Femur (tissue), 1 donor: ENCODE measurements around the gene OPRL1.
A peak's percentile ranks its signal among the peaks of the same experiment; 100 is the strongest.

Experiments
- DNase-seq: peaks from one replicate; pipeline ENCODE4 v3.0.0-alpha.2; 2017

OPRL1 gene

DNA sequence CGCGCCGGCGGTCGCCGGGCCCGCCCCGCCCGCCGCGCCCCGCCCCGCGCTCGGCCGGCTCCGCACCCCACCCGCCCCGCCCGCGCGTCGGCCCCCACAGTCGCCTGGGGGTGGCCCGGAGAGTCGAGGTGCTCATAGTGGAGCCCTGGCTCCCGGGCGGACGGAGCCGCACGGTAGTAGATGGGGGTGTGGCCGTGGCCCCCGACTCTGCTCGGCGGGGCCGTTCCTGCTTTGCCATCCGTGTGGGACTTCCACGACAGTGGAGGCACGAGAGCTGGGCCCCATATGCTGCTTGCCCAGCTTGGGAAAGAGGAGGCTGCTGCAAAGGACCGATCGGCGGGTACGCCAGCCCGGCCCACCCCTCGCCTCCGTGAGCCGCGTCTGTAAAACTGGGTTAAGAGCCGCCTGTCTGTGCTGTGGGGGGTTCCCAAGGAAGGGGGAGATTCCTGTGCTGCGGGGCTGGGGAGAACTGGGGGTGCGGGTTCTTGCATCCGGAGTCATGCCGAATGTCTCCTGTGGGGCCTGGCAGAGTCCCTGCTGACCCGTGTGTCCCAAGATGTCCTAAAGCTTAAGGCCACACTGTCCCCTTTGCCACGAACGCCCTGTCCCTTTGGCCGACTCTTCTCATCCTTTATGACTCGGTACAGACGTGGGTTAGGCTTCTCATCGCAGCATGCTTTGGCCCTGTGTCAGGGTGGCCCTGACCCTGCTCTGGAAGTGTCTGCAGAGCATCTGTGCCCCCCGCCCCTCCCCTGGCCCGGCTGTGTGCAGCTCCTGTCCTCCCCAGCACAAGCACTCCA, at the start of gene OPRL1:
TSS of gene OPRL1 (plus strand) at position 70 of the 800 bp plus-strand sequence. CDS start 12,639 bp downstream, outside the sequence.
- no peak for DNase-seq

DNA sequence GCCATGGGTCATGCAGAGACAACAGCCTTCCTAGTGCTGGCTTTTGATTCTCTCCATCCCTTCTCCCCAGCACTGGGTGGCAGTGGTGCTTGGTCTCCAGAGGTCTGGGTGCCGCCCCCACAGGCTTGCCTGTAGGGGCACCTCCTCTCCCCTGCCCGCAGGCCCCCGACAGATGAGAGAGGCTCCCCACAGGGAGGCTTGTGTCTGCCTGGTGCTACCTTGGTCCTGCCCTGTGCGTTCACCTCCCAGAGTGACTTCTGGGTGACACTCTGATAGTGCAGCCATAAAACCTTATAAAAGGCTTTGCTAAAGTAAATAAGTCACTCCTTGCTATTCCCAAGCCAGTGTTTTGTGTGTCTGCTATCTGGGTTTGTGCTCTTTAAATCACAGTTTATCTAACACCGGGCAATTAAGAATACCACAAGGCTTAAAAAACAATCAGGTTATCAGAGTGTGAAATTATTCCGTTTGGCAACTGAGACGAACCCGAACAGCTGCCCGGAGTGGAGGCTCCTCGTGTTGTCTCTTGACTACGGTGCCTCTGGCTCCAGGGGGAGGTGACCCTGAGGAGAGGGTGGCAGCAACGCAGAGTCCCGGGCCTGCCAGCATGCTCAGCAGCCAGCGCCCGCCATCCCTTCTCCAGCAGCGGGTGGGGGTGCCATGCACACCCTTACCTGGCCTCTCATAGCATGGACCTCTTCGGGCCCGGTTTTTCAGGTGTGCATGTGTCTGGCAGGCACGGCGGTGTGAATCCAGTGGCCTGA, 49.3 kb upstream of the OPRL1 start:
- DNase-seq, result no peak

DNA sequence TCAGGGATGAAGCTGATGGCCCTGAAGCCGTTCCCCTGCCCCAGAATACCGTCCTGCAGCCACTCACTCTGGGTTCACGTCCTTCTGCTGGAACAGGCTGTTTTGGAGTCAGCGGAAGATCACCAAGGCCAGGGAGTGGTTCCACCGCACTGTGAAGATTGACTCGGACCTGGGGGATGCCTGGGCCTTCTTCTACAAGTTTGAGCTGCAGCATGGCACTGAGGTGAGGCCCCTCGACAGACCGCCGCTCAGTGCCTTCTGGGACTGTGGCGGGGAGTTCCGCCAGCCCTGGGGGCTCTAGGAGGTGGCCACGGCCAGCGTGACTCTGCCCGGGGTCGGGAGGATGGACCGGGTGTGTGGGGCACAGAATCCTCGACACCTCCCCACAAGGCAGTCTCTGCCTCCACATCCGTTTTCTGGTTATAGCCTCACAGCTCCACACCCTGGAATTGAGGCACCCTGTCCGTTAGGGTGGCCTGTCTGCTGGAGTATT, 48.0 kb upstream of the OPRL1 start:
- DNase-seq, result no peak

DNA sequence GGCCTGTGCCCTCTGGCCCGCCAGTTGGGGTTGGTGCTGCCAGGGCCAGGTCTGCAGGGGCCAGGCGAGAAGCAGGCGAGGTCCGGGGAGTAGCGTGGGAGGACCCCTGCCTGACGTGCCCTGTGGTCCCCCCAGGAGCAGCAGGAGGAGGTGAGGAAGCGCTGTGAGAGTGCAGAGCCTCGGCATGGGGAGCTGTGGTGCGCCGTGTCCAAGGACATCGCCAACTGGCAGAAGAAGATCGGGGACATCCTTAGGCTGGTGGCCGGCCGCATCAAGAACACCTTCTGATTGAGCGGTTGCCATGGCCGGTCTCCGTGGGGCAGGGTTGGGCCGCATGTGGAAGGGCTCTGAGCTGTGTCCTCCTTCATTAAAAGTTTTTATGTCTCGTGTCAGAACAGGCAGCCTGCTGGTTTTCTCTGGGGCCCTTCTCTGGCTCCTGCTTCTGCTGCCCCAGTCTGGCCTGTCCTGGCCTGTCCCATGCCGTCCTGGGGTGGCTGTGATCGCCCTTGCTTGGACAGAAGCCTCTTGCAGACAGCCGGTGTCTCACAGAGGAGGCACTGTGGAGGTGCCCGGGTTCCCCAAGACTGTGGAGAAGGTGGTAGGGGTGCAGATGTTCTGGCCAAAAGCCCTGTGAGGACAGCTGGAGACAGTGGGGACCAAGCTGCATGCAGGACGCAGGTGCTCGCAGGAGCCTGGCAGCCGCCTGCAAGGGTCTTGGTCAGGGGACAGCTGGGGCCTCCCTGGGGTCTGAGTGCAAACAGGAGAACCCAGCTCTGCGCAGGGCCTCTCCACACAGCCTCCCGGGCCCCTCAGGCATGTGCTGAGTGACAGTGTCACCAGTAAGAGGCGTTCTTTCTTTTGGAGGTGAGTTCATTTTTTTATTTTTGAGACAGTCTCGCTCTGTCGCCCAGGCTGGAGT, 46.9 kb upstream of the OPRL1 start:
- peak; percentile 19 for DNase-seq

DNA sequence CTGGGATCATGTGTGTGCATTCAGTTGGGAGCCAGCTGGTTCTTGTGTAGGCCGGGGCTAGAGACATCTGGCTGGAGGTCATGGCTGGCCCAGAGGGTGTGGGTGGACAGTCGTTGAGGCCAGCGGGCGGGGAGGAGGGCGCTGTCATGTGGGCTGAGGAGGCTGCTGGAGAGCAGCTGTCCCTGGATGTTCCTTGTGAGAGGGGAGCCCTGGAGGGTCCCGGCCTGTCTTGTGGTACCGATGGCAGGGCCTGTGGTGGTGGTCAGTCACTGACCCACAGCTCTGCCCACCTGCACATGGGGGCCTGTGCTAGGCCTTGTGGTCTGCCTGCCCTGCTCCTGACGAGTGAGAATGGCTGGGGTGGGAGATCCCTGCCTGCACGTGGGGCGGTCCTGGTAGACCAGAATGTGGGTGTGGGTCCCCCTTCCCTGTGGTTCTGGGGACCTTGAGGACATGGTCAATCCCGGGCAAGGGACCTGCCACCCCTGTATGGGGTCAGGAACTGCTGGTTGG, 45.8 kb upstream of the OPRL1 start:
- DNase-seq, result no peak

DNA sequence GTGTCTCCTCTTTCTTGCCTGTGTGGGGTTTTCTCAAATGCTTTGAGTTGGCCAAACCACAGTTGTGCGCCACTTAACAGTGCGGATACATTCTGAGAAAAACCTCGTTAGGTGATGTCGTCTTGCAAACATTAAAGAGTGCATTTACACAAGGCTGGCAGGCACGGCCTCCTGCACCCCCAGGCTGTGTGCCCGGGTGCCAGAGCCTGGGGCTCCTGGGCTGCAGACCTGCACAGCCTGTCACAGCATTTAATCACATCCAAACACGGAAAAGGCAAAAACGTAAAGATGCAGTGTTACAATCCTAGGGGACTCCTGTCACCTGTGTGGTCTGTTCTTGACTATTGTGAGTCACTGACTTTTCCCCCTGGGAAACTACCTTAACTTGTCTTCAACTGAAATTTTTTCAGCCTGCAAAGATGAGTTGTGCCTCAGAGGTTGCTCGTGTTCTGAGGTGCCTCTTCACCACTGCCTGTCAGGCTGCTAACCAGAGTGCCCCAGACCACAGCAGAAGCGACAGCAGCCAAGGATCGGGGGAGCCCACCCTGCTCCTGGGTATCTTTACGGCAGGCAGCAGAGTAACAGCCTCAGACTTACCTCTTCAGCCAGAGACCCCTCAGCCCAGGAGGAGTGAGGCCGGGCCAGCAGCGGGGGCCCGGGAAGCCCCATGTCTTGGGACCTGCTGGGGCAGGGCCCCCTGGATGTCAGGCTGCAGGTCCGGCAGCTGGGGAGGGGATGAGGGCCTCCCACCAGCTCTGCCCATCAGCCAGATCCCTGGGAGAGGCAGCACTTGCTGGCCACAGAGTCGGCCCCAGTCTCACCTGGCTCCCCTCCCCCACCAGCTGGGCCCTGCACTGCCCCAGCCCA, 44.6 kb upstream of the OPRL1 start:
- no peak for DNase-seq

DNA sequence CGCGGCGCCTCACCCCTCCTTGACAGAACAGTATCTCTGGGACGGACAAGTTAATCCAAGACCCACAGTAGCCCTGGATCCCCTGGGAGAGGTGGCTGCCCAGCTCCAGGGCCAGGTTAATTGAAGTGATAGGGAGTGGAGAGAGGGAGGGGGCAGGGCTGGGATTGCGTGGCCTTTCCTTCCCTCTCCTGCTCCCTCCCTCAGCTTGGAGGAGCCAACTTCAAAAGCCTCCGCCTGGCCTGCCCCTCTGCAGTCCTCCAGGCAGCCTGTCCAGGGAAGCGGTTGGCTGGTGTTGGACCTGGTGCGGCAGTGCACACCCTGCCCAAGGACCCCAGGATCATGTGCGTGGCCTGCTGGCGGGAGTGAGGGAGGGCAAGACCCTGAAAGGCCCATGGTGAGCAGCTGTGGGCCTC, 43.9 kb upstream of the OPRL1 start, which contains the start of gene C20orf204:
TSS of gene C20orf204 (plus strand) at position 250 of the 413 bp plus-strand sequence. CDS start at position 392, 142 bp downstream.
- DNase-seq, result no peak

DNA sequence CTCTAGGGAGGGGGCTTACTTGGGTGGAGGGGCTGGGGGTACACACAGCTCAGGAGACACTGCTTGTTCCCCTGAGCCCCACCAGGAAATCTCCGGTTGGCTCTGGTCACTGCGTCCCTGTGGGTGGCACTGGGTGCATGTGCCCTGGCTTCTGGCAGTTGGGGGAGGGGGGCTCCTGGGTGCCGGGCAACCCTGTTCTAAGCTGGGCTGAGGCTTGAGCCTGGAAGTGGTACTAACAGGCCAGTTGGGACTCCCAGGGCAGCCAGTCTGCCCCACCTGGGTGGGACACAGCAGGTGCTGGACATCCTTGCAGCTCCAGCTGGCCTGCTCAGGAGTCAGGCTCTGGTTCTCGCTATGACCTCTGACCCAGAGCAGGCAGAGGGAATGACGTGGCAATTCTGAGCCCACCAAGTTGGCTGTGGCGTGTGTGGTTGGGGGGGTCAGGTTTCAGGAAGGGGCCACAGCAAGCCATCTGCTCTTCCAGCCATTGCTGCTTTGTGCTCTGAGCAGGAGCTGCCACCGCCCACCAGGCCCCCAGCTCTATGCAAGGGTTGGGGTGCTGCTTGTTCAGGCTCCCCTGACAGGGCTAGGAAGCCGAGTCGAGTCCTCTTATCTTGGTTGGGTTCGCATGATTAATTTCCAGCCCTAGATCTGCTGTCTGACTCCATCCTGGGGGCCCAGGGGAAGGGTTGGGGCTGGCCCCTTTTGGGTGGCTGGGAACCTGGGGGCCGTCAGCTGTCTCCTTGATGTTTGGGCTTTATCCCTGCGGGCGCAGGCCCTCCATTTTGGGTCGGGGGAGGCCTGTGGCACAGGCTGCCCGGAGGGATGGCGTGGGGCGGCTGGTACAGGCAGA, 43.3 kb upstream of the OPRL1 start:
- no peak for DNase-seq

DNA sequence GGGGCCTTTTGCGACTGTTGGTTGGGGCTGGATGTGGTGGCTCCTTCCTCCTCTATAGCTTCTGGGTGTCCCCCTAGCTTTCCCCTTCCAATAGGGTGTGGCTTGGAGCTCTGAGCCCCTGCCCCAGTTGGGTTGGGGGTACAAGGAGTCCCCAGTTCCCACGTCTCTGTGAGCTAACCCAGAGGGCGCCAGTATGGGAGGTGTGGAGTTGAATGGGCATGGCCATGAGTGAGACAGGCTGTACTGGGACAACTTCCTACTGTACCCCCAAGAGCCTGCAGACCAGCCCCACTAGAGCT, 42.7 kb upstream of the OPRL1 start:
- DNase-seq, result no peak

DNA sequence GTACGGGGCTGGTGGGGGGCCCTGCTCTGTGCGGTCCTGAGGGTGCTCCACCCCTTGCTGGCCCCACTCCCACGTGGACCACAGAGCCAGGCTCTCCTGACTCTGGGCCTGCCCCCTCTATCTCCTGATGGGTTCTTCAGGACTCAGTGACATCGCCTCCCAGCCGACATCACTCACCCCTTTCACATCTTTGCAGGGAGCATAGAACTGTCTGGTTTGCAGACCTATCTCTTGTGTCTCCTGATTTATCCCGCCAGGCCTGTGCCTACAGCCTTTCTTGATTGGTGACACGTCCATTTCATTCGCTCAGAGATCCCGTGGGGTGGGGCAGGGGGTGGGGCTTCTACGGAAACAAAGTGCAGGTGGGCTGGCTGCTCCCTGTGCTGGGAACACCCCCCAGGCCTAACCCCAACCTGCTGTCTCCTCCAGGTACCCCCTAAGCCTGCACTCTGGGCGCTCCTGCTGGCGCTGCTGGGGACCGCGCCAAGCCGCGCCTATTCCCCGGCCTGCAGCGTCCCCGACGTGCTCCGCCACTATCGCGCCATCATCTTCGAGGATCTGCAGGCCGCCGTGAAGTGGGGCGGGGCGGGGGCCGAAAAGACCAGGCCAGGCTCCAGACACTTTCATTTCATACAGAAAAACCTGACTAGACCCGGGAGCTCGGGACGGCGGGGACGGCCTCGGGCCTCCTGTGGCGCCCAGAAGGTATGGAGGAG, 42.2 kb upstream of the OPRL1 start:
- DNase-seq, result no peak

DNA sequence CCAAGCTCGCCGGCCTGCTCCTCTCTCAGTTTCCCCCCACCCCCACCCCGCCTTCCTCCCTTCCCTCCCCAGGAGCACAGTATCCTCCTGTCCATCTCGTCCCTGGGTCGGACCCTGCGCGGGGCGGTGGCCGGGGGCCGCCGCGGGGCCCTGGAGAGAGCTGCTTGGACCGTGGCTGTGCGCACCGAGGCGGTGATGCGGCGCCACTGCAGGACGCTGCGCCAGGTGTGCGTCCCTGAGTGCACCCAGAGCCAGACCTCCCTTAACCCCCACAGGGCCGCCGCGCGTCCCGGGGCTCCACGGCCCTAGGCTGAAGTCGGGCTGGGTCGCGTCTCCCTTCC, 41.7 kb upstream of the OPRL1 start:
- no peak for DNase-seq

DNA sequence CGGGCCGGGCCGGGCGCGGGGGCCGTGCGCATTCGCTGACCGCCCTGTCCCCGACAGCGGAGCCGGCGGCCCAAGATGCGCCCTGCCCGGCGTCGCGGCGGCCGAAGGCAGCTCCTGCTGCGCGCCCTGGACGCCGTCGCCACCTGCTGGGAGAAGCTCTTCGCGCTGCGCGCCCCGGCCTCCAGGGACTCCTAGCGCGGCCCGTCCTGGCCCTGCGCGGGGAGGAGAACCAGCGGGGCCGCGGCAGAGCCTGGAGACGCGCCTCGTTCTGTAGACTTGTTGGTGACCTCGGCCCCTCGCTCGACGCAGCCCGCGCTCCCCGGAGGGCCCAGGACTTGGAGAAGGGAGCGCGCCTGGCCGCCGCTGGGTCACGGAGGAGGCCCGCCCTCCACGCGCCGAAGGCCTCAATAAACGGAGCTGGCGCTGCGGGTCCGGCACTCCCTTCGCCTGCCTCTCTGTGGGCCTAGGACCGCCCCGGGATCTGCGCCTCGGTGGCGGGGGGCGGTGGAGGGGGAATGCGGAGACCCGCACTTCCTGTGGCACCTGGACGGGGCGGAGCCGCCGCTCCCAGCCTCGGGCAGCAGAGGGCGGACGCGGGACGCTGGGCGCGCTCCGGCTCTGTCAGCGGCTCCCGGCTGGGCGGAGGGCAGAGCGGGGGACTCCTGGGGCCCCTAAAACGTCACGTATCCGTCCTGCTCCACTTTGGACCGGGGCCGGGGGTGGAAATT, 41.2 kb upstream of the OPRL1 start:
- DNase-seq, result peak; percentile 80

DNA sequence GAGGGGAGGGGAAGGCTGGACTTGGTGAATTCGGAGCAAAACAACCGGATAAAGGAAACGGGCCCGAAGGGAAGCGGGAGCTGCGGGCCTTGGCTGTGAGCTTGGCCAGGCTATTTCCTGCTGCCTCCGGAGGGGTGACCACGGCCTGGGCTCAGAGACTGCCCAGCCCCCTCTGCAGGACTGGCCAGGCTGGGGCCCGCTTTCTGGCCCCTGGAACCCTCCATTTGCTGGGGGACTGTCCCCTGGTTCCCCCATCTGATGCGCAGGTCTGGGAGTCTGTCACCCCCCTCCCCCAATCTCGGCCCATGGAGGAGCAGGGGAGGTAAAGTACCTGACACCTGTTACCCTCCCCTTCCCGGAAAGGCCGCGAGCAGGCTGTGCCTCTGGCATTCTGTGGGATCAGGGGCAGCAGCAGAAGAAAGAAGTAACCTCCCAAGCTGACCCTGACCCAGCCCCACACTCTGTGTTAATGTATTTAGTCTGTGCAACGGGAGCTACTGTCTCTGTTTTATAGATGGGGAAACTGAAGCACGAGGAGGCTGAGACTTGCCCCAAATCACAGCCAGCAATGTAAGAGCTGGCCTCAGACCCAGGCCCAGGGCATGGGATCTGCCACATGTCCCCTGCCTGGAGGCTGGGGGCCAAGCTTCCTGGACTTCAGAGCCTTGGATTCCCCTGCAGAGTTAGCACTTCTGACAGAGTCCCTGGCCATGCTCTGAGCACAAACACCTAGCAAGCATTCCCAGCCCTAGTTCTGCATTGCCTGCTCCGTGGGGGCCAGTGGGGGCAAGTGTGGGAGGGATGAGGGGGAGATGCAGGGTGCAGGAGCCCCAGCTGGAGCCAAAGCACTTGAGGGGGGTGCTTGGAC, 40.4 kb upstream of the OPRL1 start:
- DNase-seq, result no peak

DNA sequence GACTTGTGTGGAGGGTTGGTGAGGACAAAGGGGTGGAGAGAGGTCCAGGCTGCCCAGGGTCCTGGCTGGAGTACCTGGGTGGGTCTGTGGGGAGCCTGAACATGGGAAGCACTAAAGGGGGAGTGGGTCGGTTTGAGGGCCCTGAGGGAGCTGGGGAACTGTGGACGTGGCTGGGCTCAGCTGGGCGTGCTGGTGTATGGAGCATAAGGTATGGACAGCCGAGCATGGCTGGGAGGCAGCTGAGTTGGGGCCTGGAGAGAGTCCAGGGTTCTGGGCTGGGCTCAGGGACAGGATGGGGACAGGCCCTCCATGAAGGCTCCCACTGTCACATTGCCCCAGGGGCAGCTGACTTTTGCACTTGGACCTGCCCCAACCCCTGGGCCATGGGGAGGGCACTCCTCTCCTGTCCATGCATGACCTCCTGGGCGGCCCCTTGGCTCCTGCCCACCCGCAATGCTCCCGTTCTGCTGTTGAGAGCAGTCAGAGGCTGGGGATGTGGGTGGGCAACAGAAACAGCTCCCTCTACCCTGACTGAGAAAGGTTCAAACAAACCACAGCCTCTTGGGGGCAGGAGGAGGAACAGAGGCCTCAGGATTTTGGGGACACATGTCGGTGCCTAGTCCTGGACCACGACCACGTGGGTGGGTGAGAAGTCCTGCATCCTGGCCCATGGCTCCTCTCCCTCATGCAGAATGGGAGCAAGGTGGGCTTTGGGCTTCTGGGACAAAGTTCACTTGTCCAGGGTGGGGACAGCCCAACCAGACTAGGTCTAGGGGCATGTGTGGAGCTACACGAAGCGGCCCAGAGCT, 39.4 kb upstream of the OPRL1 start:
- DNase-seq, result no peak

DNA sequence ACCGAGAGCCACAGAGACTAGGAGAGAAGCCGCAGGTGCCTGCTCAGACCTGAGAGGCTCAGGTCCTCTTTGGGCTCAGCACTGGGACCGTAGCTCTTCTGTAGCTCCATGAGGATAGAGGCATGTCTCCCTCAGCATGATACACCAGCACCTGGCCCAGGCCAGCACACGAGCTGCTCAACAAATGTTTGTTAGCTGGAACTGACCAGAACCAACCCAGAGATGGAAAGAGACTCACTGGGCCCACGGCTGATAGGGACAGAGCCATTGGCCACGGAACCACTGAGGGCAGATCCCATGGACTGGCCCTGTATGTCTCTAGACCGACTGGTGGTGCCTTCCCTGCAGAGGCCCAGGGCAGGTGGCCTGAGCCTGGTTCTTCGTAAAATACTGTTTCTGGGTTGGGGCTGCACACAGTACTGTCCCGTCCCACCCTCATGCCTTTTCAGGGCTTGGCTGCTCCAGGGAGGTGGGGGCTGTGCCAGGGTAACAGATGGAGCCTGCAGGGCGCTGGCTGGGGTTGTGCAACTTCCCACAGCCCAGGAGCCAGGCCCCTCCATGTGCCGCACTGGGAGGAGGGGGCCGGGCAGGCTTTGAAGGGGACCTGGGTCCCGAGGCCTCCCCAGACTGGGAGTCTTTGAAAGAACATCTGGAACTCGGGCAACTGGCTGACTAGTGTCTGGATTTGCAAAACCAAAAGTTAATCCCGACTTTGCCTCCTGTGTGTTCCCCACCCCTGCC, 38.7 kb upstream of the OPRL1 start:
- DNase-seq, result no peak

DNA sequence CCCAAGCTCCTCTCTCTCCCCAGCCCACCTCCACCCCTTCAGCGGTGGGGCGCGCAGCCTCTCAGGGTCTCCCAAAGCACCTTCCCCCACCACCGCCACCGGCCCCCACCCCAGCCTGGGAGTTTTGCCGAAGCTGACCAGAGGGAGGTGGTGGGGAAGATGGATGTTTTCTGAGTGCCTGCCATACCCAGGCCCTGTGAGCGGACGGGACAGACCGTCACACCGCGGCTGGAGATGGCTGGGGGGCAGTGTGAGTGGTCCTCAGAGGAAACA, 38.2 kb upstream of the OPRL1 start:
- no peak for DNase-seq
